SK-N-MC (cell line): ENCODE data around the gene SPRR2F.

Experiments
- DNase-seq: peaks from one replicate; pipeline ENCODE4 v3.0.0-alpha.2; 2011; ENCODE audit warnings: low read depth, low spot score
- H3K27ac ChIP-seq: fragments of 200-600 bp; sonication (generic); 2 replicates; pipeline ENCODE4 v1.5.1; 2016; ENCODE audit warnings: mixed run types
- H3K36me3 ChIP-seq: fragments of 200-600 bp; sonication (generic); 2 replicates; pipeline ENCODE4 v1.6.1; 2017; ENCODE audit warnings: antibody characterized with exemption, low read length, mixed read lengths; ENCODE audit not compliant: insufficient read depth
- H3K4me3 ChIP-seq: fragments of 200-600 bp; sonication (generic); 2 replicates; pipeline ENCODE4 v1.5.1; 2016
- H3K9ac ChIP-seq: fragments of 200-600 bp; sonication (generic); 2 replicates; pipeline ENCODE4 v1.8.0; 2017; ENCODE audit warnings: mixed run types, mixed read lengths; ENCODE audit not compliant: insufficient read length
- H3K9me3 ChIP-seq: fragments of 200-600 bp; sonication (generic); 2 replicates; pipeline ENCODE4 v1.6.1; 2017; ENCODE audit warnings: low read depth, mild to moderate bottlenecking, antibody characterized with exemption, low read length, moderate library complexity, mixed read lengths
- EZH2 ChIP-seq: fragments of 200-600 bp; sonication (generic); IDR thresholded peaks from one replicate; pipeline ENCODE4 v1.6.1; 2017; ENCODE audit warnings: antibody characterized with exemption
- FOXP2 ChIP-seq: optimal IDR thresholded peaks from 2 replicates; pipeline ENCODE3; 2011; ENCODE audit warnings: mild to moderate bottlenecking, moderate library complexity; ENCODE audit not compliant: insufficient read depth; ENCODE audit errors: extremely low read length, control extremely low read depth
- POLR2AphosphoS5 ChIP-seq: IDR thresholded peaks from 2 replicates; pipeline ENCODE4 v1.6.1; 2012; ENCODE audit warnings: mild to moderate bottlenecking, low read depth, low read length, borderline replicate concordance

Gene SPRR2F

GRCh38 chr1:153099461-153100045 lies 13.8 kb downstream of the SPRR2F start:
- no peak overlapping the region for H3K27ac ChIP-seq
- TF ChIP-seq EZH2 (no peak), POLR2AphosphoS5 (no peak), FOXP2 (no peak)

GRCh38 chr1:153095764-153096163 lies 17.6 kb downstream of the SPRR2F start:
- no peak overlapping the region for H3K27ac ChIP-seq
- TF ChIP-seq POLR2AphosphoS5: no peak
- no peak for TF ChIP-seq FOXP2
- TF ChIP-seq EZH2: no peak

More at GRCh38 chr1:153099461-153100045, 13.8 kb downstream of the SPRR2F start:
- H3K9ac ChIP-seq: no peak overlapping the region
- no peaks in the 10 kb centered on the region for H3K36me3 ChIP-seq
- no peak for DNase-seq
- H3K4me3 ChIP-seq: no peak overlapping the region
- no peaks in the 10 kb centered on the region for H3K9me3 ChIP-seq

GRCh38 chr1:153094426-153094825 lies 18.9 kb downstream of the SPRR2F start, which contains the start of gene SPRR2E:
SPRR2E (minus strand) TSS chr1:153094526; CDS start chr1:153093751, 775 bp downstream.
- no peak for TF ChIP-seq FOXP2
- TF ChIP-seq EZH2: no peak
- no peak for TF ChIP-seq POLR2AphosphoS5
- H3K4me3 ChIP-seq: no peak within 1 kb of the TSS
- no peak for DNase-seq
- no peak within 1 kb of the TSS for H3K9ac ChIP-seq
- H3K36me3 ChIP-seq: no peaks in the 10 kb centered on the region
- H3K27ac ChIP-seq: no peak within 1 kb of the TSS
- H3K9me3 ChIP-seq: no peaks in the 10 kb centered on the region

More at GRCh38 chr1:153095764-153096163, 17.6 kb downstream of the SPRR2F start:
- no peak overlapping the region for H3K9ac ChIP-seq
- DNase-seq: no peak
- no peak overlapping the region for H3K4me3 ChIP-seq
- H3K36me3 ChIP-seq: no peaks in the 10 kb centered on the region
- H3K9me3 ChIP-seq: no peaks in the 10 kb centered on the region

GRCh38 chr1:153087652-153088051 lies 25.7 kb downstream of the SPRR2F start:
- no peak overlapping the region for H3K4me3 ChIP-seq
- H3K9ac ChIP-seq: no peak overlapping the region
- H3K36me3 ChIP-seq: no peaks in the 10 kb centered on the region
- no peak overlapping the region for H3K27ac ChIP-seq
- no peaks in the 10 kb centered on the region for H3K9me3 ChIP-seq
- no peak for TF ChIP-seq POLR2AphosphoS5
- TF ChIP-seq EZH2: no peak
- no peak for TF ChIP-seq FOXP2
- no peak for DNase-seq

GRCh38 chr1:153081736-153082135 lies 31.6 kb downstream of the SPRR2F start:
- DNase-seq: no peak
- Histone ChIP-seq H3K27ac (no peak overlapping the region), H3K36me3 (no peaks in the 10 kb centered on the region), H3K9ac (no peak overlapping the region), H3K4me3 (no peak overlapping the region), H3K9me3 (no peaks in the 10 kb centered on the region)
- TF ChIP-seq POLR2AphosphoS5 (no peak), EZH2 (no peak), FOXP2 (no peak)

GRCh38 chr1:153072806-153073726 lies 40.2 kb downstream of the SPRR2F start:
- TF ChIP-seq EZH2 (no peak), POLR2AphosphoS5 (no peak)
- H3K9me3 ChIP-seq: no peaks in the 10 kb centered on the region
- no peaks in the 10 kb centered on the region for H3K36me3 ChIP-seq
- H3K4me3 ChIP-seq: no peak overlapping the region
- DNase-seq: no peak
- H3K27ac ChIP-seq: no peak overlapping the region
- no peak overlapping the region for H3K9ac ChIP-seq

- TF ChIP-seq EZH2 (no peak), FOXP2 (no peak), POLR2AphosphoS5 (no peak)
- Histone ChIP-seq H3K36me3 (no peaks in the 10 kb centered on the region), H3K9me3 (no peaks in the 10 kb centered on the region), H3K4me3 (no peak within 1 kb of the TSS), H3K9ac (no peak within 1 kb of the TSS), H3K27ac (no peak within 1 kb of the TSS)
- DNase-seq: no peak
Observed at GRCh38 chr1:153071511-153071910, 41.8 kb downstream of the SPRR2F start, which contains the start of gene SPRR2B. SPRR2B (minus strand) TSS chr1:153071611; CDS start chr1:153070839, 772 bp downstream.

GRCh38 chr1:153070243-153070642 lies 43.1 kb downstream of the SPRR2F start:
- TF ChIP-seq POLR2AphosphoS5 (no peak), FOXP2 (no peak), EZH2 (no peak)
- Histone ChIP-seq H3K9me3 (no peaks in the 10 kb centered on the region), H3K9ac (no peak overlapping the region), H3K4me3 (no peak overlapping the region), H3K27ac (no peak overlapping the region), H3K36me3 (no peaks in the 10 kb centered on the region)
- DNase-seq: no peak
